K562 (cell line): ENCODE results near the gene MYL3. TPM values are rescaled to one million over a fixed set of nuclear protein-coding genes. Genes with fewer than 3 reads are reported as not detected.

Source experiments
- CHD7 ChIP-seq: fragments of 200-600 bp; sonication (generic); IDR thresholded peaks from one replicate; pipeline ENCODE4 v1.6.1; 2012; ENCODE audit warnings: mild to moderate bottlenecking, low read depth, low read length, inconsistent platforms
- polyA plus RNA-seq, 8 experiments: library from polyadenylated mRNA; depleted of rRNA in 4 of 8; stranded (reverse) in 5 of 8; unstranded in 3 of 8; fragments of >200 nt; fragmentation: Nextera tagmentation in 2 of 8; fragmentation: Illumina TruSeq in 1 of 8; extraction: Ambion mirVana in 2 of 8; extraction: Trizol in 1 of 8; gene quantifications; 2 replicates each; pipeline versions ENCODE4 v1.2.1 to v1.2.3, GENCODE V29; 2011 to 2014; ENCODE audit warnings: inconsistent platforms in 1 of 8, missing spikeins in 1 of 8
- total RNA-seq, 7 experiments: library from RNA; depleted of rRNA in 6 of 7; stranded (reverse); fragments of >200 nt in 6 of 7; fragmentation: Illumina TruSeq in 2 of 7; extraction: Trizol in 2 of 7; gene quantifications; 2 replicates each; pipeline versions ENCODE4 v1.2.1 to v1.2.3, GENCODE V29; 2011 to 2021; ENCODE audit warnings: low replicate concordance in 1 of 7

The MYL3 gene
- total and polyA plus RNA-seq, 9 of the 15 experiments (the other 6 are each of a cell fraction or from before 2014, with no cell fraction given) = 0.14 to 0.45 TPM; not detected in 7

DNA sequence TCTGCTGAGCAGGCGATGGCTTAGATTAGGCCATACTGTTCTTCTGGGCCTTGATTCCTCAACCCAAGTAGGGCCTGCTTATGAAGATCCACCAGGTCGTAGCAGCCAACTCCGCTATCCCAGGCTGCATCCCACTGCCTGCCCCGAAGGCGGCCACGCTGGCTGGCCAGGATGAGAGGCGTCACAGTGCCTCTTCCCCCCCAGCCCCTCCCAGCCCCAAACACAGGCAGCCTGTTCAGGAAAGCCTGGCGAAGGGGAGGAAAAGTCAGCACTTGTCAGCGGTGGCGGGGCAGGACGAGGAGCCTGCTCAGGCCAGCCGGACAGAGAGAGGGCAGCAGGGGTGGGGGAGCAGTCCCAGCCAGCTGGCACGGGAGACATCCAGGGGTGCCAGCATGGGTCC, 25.5 kb upstream of the MYL3 start (continued):
- no peak for TF ChIP-seq CHD7
